G401.6 (cell line): ENCODE data around the gene BBS4.

Experiments
- FAIRE-seq: peaks from 2 replicates; lab custom pipeline; 2012; peaks lifted over from hg19 to GRCh38; lab: Jason Lieb, UNC

Gene BBS4

DNA sequence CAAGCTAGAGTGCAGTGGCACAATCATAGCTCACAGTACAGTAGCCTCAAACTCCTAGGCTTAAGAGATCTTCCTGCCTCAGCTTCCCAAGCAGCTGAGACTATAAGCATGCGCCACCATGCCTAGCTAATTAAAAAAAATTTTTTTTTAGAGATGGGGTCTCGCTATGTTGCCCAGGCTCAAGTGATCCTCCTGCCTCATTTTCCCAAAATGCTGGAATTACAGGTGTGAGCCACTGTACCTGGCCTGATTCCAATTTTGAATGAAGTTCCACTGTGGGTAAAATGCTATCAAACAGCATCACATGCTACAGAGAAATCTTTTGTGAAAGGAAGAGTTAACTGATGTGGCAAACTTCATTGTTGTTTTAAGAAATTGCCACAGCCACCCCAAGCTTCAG, 80.0 kb downstream of the BBS4 start:
- no peak for FAIRE-seq

DNA sequence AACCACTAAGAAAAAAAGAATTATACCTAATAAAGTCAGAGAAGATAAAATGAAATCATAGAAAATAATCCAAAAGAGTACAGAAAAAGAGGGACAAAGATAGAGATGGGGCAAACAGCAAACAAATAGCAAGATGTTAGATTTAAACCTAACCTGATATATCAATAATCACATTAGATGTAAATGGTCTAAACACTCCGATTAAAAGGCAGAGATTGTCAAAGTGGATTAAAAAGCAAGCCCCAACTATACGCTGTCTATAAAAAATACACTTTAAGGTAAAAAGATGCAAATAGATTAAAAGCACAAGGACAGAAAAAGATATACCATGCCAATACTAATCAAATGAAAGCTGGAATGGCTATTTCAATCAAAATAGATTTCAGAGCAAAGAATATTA, 80.8 kb downstream of the BBS4 start:
- FAIRE-seq, result no peak

DNA sequence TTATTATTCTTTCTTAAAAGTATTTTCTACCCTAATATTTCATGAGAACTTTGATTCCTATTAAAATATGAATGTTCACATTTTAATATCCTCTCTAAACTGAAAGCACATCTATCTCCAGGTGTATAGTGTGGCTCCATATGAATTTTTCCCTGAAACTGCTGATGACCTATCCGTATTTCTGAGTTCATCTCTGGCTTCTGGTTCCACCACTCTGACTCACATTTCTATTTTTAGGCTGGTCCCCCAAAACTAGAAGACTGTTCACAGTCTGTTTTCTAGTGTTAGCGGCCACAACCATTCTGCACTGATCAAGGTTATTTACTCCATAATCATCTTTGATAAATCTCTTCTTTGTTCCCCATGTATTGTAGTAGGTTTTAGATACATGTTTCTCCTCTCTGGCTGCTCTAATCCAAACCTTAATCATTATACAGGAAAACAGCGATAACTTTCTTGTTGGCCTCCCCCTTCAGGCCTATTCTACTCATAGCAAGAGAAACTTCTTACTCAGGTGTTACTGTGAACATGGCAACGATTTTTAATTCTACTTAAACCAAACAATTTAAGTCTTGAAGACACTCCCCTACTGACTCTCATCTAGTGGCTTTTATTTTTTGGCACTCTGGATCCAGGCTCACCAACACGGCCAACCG, 84.8 kb downstream of the BBS4 start:
- FAIRE-seq, result no peak

DNA sequence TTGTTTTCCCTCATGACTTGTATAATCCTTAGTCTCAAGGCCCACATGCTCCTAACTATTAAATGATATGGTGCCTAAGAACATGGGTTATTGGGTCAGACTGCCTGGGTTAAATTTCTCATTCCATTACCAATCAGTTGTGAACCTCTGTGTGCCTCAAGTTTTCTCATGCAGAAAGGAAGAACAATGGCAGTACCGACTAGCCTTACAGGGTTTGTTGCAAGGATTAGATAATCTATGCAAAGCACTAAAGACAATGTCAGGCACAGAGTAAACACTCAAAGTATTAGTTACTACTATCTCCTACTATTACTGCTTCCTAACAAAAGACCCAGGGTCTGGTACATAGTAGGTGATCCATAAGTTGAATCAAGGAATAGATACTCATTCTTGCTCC, 85.3 kb downstream of the BBS4 start:
- FAIRE-seq, result no peak

DNA sequence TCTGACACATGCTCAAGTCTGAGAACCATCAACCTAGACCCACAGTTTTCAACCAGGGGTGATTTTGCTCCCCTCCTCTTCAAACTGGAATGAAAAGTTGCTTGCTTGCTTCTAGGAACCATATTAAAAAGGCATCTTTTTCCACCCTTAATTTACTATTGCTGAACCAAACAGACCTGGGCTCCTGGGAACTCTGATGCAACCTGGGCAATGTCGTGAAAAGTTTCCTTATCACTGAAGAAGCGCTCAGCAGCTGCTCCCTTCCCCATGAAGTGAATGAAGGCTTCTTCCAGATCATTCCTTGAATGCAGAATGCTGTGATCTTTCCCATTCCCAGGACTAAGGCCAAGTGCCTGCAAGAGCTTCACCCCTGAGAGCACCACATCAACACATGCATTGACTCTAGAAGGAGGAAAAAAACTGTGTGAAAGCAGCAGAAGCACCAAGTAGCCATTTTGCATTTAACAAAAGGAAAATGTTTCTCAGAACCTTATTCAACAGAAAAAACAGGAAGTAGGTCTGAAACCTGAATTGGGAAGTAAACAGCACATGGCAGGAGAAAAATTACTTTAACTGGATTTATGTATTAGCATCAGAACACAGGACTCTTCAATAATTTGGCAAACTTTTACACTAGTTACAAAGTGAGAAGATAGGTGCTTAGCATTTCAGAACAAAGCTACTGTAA, 88.8 kb downstream of the BBS4 start:
- no peak for FAIRE-seq

DNA sequence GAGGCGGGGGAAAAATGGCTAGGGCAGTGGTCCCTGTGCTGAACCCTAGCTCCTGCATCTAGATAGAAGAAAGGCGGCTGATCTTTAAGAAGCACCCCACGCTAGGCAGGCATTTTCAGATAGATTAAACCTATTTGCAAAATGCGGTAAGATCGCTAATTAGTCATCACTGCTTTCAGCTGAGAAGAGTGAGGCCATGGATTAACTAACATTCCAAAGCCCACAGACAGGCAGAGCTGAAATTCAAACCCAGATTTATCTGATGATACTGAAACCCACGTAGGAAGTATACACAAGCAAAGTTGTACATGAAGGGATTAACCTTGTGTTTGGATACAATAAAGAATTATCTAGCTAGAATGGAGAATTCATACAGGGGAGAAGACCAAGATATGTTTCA, 92.8 kb downstream of the BBS4 start:
- FAIRE-seq, result no peak

DNA sequence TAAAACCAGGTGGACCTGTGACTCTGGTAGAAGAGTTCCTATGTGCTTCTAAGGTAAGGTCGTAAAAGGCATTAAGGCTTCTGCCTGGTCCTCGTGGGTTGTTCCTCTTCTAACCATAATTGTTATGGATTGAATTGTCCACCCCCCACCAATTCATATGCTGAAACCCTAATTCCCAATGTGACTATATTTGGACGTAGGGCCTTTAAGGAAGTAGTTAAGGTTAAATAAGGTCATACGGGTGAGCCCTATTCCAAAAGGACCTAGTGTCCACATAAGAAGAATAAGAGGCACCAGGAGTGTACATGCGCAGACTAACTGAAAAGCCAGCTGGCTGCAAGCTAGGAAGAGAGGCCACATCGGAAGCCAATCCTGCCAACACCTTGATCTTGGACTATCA, 95.6 kb downstream of the BBS4 start:
- no peak for FAIRE-seq

DNA sequence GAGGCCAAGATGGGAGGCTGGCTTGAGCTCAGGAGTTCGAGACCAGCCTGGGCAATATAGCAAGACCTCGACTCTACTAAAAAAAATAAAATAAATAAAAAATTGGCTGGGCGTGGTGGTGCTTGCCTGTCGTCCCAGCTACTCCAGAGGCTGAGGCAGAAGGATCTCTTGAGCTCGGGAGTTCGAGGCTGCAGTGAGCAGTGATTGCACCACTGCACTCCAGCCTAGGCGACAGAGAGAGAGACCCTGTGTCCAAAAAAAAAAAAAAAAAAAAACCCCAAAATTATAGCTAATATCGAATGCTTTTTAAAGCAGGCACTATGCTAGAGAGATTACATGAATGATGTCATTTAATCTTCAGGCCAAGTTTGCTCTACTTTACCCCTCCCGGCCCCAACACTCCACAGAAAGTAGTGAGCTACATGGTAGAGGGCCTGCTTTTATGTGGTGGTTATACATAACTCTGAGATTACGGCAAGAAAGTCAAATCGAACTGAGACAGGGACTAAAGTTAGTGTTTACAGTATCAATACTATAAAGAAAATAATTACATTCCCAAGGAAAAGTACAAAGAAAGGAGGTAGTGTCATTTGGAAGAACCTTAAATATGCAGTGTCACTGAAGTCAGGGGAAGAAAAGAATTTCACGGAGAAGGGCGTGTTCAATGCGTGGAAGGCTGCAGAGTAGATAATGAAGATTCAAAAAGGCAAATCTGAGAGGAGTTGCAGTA, 96.4 kb downstream of the BBS4 start:
- FAIRE-seq, result no peak

DNA sequence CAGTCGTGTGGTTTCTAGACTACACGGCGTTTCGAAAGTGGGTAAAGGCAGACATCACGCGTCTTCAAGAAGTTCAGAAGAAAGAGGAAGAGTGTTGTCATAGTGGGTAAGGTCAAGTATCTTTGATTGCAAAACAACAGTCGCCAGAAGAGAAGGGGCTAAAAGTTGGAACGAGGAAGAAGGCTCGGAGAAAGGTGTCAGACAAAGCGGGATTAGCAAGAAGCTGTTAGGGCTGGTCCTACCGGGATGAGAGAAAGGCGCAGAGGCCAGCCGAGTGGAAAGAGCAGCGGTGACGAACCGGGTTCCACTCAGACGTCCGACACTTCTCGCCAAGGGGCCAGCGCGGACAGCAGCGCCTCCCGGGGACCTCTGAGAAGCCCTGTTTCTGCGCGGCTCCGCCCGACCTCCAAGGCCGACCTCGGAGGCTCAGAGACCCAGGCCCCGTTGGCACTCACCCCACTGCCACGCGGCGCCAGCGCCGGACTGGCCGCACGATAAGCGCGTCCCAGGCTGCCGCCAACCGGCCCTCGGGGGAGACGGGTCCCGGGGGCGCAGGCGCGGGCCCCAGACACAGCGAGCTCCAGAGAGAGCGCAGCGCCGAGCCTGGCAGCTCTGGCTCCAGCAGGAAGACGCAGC, 97.1 kb downstream of the BBS4 start:
- no peak for FAIRE-seq

DNA sequence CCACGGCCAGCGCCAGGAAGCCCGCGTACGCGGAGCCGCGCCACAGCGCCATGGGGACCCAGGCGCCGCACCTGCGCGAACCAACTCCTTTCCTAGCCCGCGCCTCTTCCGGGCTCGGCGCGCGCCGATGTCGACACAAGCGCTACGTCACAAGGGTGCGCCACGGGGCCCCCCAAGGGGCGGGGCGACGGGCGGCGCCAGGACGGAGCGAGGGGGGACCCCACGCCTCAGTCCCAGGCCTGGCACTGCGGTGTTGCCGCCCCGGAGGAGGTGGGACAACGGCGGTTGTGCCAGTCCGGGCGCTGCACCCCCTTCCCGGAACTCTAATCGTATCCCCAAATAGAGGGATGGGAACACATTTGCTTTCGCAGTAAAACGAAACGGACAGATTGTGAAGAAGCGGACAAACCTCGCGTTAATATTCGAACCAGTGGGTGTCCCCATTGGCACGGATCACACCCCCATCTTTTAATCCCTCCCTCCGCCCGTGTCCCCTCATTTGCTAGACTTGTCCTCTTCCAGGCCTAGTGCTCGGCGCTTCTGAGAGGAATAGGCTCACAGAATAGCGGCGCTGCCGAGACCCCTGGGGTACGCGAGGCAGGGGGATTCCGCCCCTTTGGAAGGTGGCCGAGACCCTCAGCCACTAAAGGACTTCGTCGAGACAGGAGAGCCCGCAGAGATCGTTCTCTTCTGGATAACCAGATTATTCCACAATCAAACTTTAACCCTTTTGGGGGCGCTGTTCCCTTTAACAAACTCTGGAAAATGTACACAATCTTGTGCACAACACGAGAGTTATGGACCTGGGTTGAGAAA, 97.8 kb downstream of the BBS4 start, which contains the start of gene ADPGK:
Gene ADPGK (minus strand): TSS at position 119 of the 816 bp plus-strand sequence. CDS start 67 bp downstream, at position 52.
- FAIRE-seq, result peak; percentile 51

DNA sequence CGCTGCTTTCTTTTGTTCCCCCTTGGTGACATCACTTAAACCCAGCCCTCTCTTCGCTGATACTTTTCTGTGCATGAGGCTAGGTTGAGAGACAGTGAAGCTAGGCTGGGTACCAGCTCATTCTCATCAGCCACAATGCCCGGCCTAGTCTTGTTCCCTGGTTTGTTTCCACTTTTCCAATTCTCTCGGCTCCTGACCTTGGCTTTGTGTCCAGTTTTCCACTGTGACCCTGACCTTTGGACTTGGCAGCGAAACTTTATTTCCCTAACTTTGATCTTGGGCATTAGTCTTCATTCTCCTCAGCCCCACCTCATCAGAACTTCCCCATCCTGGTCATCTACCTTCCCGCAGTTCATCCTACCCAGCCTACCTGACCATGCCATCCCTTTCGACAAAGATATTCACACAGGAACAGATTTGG, 98.5 kb downstream of the BBS4 start:
- no peak for FAIRE-seq

DNA sequence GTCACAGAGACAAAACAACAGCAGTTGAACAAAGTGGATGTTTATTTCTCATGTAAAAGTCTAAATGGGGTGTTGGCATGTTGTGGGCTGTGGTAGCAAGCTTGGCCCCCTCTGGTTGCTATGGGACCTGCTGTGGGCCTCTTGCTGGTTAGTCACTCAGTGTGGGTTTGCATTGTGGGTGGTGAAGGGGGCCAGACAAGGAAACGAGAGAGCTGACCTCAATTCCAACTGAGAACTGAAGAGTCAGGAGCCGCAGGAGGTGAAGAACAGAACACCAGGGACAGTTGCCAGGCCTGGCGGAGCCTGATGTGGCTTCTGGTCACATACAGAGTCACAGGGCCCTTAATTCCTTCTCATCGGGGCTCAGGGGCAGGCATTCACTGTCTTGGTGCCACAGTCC, 99.4 kb downstream of the BBS4 start:
- no peak for FAIRE-seq

DNA sequence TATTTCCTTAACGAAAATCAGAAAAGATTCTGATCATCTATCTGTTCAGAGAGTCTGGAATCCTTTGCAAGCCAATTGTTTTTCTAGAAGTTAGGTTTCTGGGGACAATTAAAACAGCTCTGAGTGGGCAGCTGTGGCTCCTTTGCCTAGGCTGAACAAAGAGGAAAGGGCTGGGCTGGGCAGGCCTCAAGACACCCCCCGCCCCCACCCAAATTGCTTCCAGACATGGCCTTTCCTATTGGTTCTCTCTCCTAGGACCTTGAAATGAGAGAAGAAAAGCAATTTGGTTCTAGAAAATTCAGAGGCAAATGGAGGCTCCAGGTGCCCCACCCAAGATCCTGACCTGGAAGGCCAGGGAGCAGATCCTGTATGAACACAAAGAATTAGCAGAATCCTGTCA, 99.8 kb downstream of the BBS4 start:
- no peak for FAIRE-seq

DNA sequence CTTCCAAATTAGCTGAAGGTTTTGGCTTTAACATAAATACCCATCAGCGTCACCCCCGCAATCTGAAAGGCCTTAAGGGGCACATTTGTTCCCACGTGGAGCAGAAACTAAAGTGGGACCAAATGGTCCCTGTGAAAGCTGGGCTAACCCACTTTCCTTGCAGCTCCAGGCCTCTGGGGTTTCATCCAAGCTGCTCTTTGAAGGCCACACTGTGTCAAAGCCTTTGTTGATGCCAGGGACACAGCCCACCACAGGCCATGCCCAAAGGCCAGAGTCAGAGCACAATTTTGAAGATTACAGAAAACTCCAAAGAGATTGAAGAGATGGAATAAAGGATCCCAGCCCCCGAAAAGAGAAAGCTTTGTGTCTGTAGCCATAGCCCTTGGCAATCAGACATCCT, 100.2 kb downstream of the BBS4 start:
- FAIRE-seq, result no peak

DNA sequence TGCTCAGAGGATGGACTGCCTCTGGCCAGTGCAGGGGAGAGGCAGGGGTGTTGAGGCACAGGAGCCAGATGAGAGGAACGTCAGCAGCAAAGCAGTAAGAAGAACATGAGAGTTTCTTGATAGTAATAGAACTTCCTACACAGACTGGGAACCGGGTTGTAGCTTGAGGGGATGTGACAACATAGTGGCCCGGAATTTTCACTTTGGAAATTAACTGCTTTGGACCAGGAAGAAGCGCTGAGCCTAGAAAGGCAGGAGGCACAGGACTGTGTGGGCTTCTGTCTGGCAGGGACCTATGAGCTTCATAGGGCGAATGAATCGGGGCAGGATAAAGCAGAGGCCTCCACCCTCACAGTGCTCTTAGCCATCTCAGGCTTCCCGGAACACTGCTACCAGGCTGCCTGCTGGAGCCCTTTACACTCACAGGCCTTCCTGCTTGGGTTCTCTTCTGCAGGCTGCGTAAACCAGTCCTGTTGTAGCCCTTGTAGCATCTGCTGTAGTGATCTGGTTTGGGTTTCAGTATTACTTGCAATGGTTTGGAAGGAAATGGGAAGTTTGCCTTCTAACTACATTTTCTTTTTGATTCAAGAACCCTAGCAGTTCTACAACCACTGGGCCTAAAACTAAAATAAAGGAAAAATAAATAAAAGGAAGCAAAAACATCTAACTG, 100.8 kb downstream of the BBS4 start:
- FAIRE-seq, result no peak

DNA sequence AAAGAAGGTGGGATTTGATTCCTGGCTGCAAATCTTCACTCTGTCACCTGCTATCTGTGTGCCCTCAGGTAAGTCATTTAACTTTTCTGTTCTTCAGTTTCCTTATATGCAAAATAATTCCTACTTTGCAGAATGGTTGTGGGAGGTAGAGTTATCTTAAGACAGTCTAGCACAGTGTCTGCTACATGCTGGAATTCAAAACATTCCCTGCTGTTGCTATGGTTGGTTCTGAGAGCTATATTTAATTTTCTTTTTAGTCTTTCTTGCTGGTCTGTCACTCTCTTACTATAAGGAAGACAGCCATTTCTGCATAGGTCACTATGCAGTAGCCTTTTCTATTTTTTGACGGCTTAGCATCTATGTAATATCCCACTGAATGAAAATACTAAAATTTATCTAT, 101.5 kb downstream of the BBS4 start:
- no peak for FAIRE-seq
